Sigmoid colon (tissue), 4 donors: ENCODE data around the gene RBFOX2.

Experiments used
- POLR2AphosphoS5 ChIP-seq, 4 donors: sonication (generic); formaldehyde crosslinking; IDR thresholded peaks; one replicate each; pipeline ENCODE4 v1.6.1; 2017; ENCODE audit warnings: antibody characterized with exemption in 4 of 4
- TF ChIP-seq, protein P1 (sequence below), 4 experiments: fragments of 450-650 bp in 3 of 4; fragments of 200-600 bp in 1 of 4; IDR thresholded peaks; one replicate each; pipeline ENCODE4 v1.5.1; 2016 to 2019; ENCODE audit warnings: antibody characterized with exemption in 4 of 4, mild to moderate bottlenecking in 3 of 4, moderate library complexity in 2 of 4

DNA sequence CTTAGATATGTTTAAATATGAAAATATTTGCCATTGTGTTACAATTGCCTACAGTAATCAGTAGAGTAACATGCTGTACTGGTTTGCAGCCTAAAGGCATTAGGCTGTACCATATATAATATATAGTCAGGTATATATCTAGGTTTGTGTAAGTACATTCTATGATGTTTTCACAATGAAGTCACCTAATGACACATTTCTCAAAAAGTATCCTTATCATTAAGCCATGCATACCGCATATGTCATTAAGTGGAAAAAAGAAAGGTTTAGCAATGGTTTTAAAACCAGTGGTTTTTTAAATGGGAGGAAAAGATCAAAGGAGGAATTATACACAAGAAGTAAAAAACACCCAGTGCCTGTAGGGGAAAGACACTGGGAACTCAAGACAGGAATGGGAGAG lies 122.7 kb downstream of the RBFOX2 start:
- TF ChIP-seq, protein P1, sequence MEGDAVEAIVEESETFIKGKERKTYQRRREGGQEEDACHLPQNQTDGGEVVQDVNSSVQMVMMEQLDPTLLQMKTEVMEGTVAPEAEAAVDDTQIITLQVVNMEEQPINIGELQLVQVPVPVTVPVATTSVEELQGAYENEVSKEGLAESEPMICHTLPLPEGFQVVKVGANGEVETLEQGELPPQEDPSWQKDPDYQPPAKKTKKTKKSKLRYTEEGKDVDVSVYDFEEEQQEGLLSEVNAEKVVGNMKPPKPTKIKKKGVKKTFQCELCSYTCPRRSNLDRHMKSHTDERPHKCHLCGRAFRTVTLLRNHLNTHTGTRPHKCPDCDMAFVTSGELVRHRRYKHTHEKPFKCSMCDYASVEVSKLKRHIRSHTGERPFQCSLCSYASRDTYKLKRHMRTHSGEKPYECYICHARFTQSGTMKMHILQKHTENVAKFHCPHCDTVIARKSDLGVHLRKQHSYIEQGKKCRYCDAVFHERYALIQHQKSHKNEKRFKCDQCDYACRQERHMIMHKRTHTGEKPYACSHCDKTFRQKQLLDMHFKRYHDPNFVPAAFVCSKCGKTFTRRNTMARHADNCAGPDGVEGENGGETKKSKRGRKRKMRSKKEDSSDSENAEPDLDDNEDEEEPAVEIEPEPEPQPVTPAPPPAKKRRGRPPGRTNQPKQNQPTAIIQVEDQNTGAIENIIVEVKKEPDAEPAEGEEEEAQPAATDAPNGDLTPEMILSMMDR (IDR thresholded peaks at IDR 0.05) = no peak
- TF ChIP-seq POLR2AphosphoS5 (IDR thresholded peaks at IDR 0.05) = no peak
